Measurements from ENCODE around the gene RIMKLB. TPM values are rescaled to one million over a fixed set of nuclear protein-coding genes. Genes with fewer than 3 reads are reported as not detected.

The RIMKLB gene
- total RNA-seq, 1 experiment from 2014 or later, result 87.7 TPM

DNA sequence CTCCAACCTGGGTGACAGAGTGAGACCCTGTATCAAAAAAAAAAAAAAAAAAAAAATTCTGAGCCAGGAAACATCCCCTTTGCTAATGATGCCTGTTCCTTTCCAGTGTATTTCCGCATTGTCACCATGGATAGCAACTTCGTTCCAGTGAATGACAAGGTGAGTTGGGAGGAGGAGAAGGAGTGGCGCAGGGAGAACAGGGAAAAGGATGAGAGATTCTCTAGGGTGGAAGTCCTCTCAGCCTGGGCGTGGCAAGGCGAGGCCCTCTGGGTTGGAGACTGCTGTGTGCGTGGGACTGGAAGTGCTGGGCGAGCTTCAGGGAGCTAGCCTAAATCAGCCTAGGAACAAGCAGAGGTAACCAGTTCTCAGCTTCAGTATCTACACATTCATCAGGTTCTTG lies 131.8 kb downstream of the RIMKLB start:
- TF ChIP-seq, protein P1, sequence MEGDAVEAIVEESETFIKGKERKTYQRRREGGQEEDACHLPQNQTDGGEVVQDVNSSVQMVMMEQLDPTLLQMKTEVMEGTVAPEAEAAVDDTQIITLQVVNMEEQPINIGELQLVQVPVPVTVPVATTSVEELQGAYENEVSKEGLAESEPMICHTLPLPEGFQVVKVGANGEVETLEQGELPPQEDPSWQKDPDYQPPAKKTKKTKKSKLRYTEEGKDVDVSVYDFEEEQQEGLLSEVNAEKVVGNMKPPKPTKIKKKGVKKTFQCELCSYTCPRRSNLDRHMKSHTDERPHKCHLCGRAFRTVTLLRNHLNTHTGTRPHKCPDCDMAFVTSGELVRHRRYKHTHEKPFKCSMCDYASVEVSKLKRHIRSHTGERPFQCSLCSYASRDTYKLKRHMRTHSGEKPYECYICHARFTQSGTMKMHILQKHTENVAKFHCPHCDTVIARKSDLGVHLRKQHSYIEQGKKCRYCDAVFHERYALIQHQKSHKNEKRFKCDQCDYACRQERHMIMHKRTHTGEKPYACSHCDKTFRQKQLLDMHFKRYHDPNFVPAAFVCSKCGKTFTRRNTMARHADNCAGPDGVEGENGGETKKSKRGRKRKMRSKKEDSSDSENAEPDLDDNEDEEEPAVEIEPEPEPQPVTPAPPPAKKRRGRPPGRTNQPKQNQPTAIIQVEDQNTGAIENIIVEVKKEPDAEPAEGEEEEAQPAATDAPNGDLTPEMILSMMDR (conservative IDR thresholded peaks at IDR 0.05), result no peak
- WGBS (ENCODE audit: extremely low coverage, insufficient read length, low lambda C conversion rate), result no CpG with 5 or more reads among the region's 7 CpGs
- H3K79me2 ChIP-seq (ENCODE audit: insufficient read depth, low read length), result no peaks in the 10 kb centered on the region
- no peaks in the 10 kb centered on the region for H3K9me3 ChIP-seq (ENCODE audit: control insufficient read depth, low read depth, low read length)
- H2BK15ac ChIP-seq (ENCODE audit: low read depth, low read length), result 0 out of 2 replicates have a peak overlapping the region, but pooled peaks have one; percentile 20
- no peak overlapping the region for H4K8ac ChIP-seq (replicated peaks; ENCODE audit: insufficient read length, low read depth, low read length)
- no peak for DNase-seq
- H3K4me2 ChIP-seq (ENCODE audit: insufficient read depth, insufficient read length, low read length), result no peak overlapping the region
- H3K56ac ChIP-seq (ENCODE audit: insufficient read length, low read depth, low read length), result no peak overlapping the region
- no peak overlapping the region for H3T11ph ChIP-seq (ENCODE audit: low read length)
- Mint-ChIP-seq H3K4me1 (peaks cover 52 to 53% of the 10 kb centered on the region in 2 experiments), H3K27ac (peak overlapping the region; percentile 13 to 94 (median 84); a peak in 4 of 7 replicates), H3K4me3 (no peak overlapping the region), H3K9me3 (peaks cover 15 to 21% of the 10 kb centered on the region in 2 experiments), H3K36me3 (ENCODE audit: insufficient read depth in 1 of 3, low read depth in 3 of 3) (peaks cover 4 to 23% (median 22%) of the 10 kb centered on the region in 3 experiments; a peak in 6 of 7 replicates), H3K27me3 (ENCODE audit: low read depth) (no peaks in the 10 kb centered on the region)
- H2BK12ac ChIP-seq (ENCODE audit: insufficient read length, low read depth, low read length), result no peak overlapping the region
- H3K4ac ChIP-seq (ENCODE audit: low read depth, low read length), result no peak overlapping the region
- no peak overlapping the region for H3K27ac ChIP-seq (ENCODE audit: insufficient read length, low read depth, low read length)
- H4K5ac ChIP-seq (ENCODE audit: insufficient read length, low read depth, low read length), result no peak overlapping the region
- no peak overlapping the region for H3K23ac ChIP-seq (ENCODE audit: insufficient read length, low read depth, low read length)
- H3K14ac ChIP-seq (ENCODE audit: insufficient read depth, low read length), result peak overlapping the region; percentile 84
- H3K9ac ChIP-seq (ENCODE audit: extremely low read depth, insufficient read length, low read length), result no peak overlapping the region
- peak overlapping the region; percentile 62 for H3K18ac ChIP-seq (ENCODE audit: insufficient read length, low read depth, low read length)
- H4K20me1 ChIP-seq (ENCODE audit: control insufficient read depth, insufficient read depth, insufficient read length), result no peaks in the 10 kb centered on the region
- no peaks in the 10 kb centered on the region for H3K27me3 ChIP-seq (ENCODE audit: insufficient read depth, low read length)
- H2AK5ac ChIP-seq (ENCODE audit: insufficient read length, low read length), result peak overlapping the region; percentile 65
- no peak overlapping the region for H2AFZ ChIP-seq (ENCODE audit: low read length)
- H3K23me2 ChIP-seq (ENCODE audit: insufficient read length, low read depth, low read length, poor library complexity, severe bottlenecking), result no peaks in the 10 kb centered on the region
- peaks cover 7% of the 10 kb centered on the region; the same call in 1 of the 2 replicates for H3K4me1 ChIP-seq (ENCODE audit: insufficient read depth, low read length)
- no peak overlapping the region for H4K91ac ChIP-seq (ENCODE audit: insufficient read length, low read depth, low read length)
- no peak overlapping the region for H2BK20ac ChIP-seq (ENCODE audit: low read depth, low read length, poor library complexity, severe bottlenecking)
- H2BK5ac ChIP-seq (ENCODE audit: insufficient read length, low read length), result peak overlapping the region; percentile 68
- no peak overlapping the region for H2BK120ac ChIP-seq (ENCODE audit: low read depth, low read length, poor library complexity, severe bottlenecking)
- no peaks in the 10 kb centered on the region for H3K79me1 ChIP-seq (ENCODE audit: insufficient read depth, low read depth, low read length, poor library complexity, severe bottlenecking)

All from H9 (cell line).